NCI-H2227 (cell line): ENCODE results near the gene NUAK2.
A peak's percentile ranks its signal among the peaks of the same experiment; 100 is the strongest.

Source experiments
- DNase-seq: peaks from one replicate; lab custom pipeline; 2025; ENCODE audit not compliant: unreplicated experiment; lab: John Stamatoyannopoulos, UW

The NUAK2 gene

DNA sequence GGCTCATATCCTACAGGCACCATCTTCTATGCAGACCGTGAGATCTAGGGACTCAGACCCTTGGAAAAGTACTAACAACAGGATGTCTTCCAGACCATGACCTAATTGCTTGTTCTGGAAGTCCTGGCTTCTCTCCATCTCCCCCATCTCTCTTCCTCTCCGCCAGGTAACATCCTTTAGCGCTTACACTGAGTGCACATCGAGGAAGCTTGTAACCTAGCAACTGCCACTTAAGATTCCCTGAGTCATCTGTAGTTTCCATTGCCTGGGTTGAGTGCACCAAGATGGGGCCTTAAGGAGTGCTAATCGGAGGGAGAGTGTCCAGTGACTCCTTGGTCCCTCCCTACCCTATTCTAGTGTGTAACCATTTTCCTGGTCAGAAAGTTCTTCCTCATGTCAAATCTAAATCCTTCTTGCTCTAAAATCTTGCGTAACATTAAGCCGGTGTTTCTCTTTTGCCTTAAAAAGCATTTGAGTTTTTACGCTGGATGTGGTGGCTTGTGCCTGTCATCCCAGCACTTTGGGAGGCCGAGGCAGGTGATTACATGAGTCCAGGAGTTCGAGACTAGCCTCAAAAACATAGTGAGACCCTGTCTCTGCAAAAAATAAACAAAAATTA is 25.5 kb upstream of the NUAK2 start:
- peak; percentile 76 for DNase-seq

DNA sequence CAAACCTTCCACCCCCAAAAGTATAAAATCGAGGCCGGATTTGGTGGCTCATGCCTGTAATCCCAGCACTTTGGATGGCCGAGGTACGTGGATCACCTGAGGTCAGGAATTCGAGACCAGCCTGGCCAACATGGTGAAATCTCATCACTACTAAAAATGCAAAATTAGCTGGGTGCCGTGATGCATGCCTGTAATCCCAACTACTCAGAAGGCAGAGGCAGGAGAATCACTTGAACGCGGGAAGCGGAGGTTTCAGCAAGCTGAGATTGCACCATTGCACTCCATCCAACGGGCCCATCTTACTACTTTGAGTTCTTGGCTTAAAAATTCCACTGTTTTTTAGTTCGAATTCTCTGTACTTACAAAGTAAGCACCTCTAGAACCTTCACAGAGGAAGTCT is 24.2 kb upstream of the NUAK2 start:
- no peak for DNase-seq

DNA sequence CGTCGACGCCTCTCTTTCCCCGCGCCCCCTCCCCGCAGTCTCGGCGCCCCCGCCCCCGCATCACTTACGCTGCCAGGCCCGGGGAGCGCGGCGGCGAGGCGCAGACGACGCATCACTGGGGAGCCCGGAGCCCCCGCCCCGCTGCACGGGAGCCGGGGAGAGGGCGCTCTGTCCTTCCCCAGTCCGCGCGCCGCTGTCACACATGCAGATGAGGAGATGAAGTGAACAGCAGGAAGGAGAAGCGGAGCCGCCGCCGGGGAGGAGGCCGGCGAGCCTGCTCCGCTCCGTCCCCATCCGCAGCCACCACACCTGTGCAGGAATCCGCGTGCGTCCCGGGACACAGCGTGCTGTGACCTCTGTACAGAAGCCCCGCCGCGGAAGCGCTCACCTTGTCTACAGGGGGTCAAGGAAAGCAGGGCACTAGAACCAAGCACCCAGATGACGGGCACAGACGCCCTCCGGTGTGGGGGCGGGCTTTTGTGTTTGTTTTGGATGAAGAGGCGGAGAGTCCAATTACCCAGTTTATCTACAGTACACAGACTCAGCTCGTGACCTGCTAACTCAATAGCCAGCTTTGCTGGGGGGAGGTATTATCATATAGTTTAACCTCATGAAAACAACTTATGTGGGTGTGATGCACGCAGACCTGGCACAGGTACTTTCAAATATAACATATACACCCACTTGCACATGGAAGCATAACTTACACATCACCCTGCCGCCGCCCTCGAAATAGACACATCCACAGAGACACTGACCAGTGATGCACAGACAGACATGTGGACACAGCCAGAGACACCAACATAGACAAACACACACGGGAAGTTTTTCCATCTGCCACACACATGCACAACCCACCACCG is 22.8 kb upstream of the NUAK2 start:
- DNase-seq, result peak; percentile 69

DNA sequence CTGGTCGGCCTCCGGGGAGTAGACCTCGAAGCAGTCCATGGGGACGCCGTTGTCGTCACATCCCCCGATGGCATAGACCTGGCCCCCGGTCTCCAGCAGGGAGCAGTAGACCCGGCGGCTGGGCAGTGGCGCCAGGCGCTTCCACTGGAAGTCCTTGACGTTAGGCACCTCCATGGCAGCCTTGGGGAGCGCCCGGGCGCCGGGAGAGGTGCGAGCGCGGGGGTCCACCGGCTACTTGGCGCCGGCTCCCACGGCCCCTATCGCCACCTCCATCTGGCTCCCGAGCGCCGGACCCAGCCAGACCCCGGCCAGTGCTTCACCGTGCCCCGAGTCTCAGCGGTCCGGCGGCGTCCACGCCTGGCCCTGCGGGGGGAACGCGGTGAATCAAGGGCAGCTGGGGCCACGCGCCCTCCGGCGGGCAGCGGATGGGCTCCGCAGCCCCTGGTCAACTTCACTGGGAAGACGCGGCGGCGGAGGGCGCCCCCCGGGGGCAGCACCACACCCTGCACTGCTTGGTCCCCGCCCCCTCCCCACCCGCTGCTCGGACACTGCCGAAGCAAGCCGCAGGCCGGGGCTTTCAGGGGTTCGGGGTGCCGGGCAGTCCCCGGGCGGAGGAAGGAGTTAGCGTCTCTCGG is 22.0 kb upstream of the NUAK2 start:
- DNase-seq, result peak; percentile 82

DNA sequence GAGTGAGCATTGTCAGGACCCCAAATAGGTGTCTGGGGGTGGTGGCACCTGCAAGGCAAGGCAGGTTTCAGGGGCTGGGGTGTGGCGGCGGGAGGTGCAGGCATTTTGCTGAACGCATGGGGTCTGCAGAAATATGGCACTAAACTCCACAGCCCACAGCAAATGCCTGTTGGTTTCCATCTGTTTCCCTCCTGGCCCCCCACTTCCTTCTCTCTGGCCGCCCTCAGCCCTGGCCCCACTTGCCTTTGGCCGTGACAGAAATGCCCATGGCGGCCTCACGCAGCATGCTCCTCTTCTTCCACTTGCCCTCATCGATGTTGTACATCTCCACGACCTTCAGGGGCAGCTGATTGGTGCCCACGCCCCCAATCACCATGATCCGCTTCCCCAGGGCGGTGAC is 21.4 kb upstream of the NUAK2 start:
- no peak for DNase-seq

DNA sequence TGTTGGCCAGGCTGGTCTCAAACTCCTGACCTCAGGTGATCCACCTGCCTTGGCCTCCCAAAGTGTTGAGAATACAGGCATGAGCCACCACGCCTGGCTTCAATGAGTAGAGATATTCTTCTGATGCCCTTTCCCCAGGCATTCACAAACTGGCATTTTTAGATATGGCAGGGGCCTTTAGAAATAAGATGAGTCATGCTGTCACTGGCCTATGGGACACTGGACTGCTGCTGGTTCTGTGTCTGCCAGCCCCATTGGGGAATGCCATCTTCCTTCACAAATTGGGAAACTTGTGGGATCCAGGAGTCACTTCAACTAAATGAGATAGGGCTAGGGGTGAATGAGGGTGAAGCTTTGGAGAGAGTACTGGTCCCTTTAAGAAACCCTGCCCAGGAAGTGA is 19.1 kb upstream of the NUAK2 start:
- DNase-seq, result no peak

DNA sequence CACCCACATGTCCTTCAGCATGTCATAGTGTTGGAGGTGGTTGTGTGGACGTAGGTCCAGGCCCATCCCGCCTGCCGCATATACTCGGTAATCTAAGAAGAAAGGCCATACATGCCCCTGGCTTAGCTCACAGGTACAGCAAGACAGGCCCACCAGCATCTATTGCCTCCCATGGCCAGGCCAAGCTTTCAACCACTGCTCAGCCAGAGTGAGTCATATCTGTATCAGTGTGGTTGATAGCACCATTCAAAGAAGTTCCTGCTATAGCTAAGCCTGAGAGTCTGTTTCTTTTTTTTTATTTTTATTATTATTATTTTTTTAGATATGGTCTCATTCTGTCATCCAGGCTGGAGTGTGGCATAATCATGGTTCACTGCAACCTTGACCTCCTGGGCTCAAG is 18.2 kb upstream of the NUAK2 start:
- no peak for DNase-seq

DNA sequence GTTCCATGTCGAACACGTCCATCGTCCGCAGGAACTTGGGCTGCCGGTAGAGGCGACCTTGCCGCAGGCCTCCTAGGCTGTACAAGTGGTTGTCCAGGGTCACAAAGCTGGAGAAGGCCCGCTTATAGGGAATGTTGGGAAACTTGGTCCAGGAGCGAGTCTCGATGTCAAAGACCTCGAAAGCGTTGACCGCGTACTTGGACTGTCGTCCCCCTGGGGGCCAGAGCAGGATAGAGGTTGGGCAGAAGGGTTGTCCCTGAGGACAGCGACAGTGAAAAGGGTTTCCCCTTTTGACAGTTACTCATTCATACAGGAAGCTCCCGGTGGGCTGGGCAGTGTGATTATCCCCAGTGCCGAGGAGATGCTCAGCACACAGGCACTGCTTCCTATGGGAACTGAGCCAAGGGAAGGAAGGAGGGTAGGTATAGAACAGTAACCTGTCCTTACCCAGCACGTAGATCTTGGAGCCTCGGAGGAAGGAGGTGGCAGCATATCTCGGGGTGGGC is 17.7 kb upstream of the NUAK2 start:
- DNase-seq, result no peak

DNA sequence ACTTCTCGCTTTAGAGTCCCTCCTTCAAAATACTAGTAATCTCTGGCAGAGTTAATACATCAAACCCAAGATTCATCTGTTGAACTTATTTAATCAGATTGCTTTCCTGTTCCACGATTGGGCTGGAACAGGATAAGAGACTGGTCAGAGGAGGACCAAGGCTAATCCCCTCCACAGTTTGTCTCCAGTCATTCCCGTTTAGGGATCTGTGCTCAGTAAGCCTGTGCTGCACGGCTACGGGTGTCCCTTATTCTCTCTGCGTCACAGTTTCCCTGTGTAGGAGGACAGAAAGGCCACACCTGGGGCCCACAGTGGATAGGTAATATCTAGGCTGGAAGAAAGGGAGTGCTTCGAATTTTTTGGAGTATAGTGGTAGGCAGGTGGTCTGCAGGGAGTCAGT is 16.5 kb upstream of the NUAK2 start:
- no peak for DNase-seq

DNA sequence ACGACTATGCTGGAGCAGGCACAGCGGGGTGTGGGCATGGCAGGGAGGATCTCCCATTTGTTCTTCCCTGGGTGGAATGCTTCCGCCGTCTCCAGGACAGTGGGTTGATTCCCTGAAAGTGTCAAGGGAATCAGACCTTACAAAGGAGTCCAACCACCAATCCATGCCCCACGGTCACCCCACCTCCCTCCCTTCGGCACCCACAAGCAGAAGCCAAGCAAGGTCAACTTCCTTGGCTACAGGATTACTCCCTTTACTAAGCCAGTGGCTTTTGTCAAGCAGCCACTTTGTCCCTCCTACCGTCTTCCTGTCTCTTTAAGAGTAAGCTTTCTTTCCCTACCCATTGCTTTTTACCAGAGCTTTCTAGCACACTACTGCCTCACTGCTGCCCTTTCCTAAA is 15.9 kb upstream of the NUAK2 start:
- DNase-seq, result no peak

DNA sequence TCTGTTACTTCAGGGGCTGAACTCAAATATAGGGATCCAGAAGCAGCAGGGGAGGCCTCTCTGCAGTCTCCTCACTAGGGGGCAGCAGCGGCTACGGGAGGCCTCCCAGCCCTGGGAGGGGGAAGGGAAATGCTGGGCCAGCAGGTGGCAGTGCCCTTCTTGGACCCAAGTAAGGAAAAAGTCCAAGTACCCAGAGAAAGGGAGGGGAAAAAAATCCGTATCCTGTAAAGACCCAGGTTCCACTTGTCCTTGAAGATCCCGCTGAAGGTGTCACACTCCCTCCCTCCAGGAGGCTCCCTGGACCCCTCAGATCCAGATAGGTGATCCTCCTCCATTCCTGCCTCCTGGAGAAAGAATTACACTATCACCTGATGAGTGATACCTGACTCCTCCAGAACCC is 14.1 kb upstream of the NUAK2 start:
- peak; percentile 84 for DNase-seq

DNA sequence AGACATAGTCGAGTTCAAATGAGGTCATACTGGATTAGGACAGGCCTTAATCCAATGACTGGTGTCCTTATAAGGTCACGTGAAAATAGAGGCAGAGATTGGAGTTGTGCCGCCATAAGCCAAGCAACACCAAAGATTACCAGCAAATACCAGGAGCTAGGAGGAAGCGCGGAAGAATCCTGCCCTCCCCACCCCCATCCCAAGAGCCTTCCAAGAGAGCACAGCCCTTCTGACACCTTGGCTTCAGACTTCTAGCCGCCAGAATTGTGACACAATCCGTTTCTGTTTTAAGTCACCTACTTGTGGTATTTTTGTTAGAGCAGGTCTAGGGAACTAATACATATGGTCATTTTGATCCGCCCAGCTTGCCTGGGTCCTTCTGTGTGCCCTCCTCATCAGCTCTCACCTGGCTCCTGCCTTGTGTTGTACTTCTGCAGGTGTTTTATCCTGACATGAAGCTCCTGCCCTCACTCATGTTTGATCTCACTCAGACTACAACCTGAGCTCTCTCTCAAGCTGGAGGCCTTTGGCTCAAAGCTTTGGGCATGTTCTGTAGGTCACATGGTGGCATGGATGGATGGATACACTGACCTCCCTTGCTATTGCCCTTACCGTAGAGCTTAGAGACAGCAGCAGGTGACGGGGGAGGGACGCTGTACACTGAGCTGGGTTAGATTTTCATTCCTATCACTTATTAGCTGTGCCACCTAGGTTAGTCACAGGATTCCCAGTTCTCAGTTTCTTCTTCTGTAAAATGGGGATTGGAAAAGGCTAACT is 10.7 kb upstream of the NUAK2 start:
- DNase-seq, result no peak

DNA sequence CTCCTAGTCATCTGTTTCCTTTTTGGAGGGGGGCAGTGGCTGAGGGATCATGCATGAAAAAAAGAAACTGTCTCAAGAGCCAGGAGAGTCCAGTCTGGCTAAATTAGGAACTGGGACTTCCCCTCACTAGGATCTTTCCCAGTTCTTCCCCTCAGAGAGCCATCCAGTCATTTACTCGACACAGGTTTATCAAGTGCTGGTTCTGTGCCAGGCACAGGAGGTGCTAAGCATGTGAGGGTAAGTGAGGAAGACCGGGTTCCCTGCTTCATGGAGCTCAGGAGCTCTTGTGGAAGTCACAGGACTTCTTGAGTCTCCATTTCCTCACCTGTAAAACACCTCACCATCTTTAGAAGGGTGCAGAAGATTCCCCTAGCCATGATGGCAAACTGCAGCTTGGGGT is 8.6 kb upstream of the NUAK2 start:
- DNase-seq, result no peak

DNA sequence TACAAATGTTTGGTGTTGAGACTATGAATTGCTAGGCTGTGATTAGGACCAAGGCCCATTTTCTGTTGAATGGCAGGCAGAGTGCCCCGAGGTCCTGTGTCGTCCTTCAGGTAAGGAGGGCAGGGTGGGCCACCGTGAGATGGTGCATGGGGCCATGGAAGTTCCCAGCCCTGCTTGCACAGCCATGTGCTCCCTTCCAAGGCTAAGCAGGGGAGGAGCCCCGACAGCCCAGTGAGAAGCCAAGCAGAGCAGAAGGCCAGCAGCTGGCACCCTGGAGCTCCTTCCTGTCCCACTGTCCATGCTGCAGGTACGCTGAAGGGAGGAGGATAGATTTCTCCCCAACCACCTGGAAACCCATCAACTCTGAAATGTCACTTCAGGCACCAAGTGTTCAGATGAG is 8.2 kb upstream of the NUAK2 start:
- no peak for DNase-seq

DNA sequence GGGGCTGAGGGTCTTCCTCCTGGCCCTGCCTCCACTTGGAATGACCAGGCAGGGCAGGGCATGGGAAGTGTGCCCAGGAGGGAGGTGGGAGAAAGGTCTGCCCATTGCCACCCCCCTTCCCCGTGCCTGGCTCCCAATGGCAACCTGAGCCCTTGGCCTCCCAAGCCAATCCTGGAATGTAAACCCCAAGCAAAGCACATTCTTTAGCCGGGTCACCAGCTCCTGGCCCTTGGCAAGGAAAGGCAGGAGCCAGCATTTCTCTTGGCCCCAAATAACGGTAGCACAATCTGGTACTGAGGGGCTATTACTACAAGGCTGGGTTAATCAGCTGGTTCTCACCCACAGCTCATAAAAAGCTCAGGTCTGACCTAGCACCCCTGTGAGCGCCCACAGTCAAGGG is 6.9 kb upstream of the NUAK2 start:
- no peak for DNase-seq

DNA sequence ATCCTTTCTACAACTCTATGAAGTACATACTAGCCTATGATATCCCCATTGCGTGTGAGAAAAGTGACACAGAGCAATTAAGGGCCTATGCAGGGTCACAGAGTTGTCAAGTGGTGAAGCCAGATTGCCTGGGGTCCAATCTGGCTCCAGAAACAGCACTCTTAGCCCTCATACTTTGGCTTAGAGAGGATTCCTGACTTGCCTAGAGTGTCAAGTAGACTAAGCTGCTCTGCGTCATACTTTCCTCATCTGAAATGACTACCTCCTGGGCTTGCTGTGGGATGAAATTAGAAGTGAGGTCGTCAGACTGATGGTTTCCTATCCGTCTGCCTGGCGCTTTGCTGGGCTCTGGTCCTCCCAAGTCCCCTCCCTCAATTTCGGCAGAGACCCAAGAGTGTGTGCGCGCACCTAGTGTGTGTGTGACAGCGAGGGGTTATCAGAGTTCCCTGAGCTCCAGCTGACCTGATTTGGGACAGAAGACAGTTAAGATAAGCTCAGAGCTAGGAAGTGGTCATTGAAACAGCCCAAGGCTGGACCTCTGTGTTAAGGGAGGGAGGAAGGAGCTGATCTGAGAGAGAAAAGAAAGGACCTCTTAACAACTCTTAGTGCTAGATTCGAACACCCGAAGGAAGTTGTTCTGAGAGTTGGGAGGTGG is 5.4 kb upstream of the NUAK2 start:
- no peak for DNase-seq

DNA sequence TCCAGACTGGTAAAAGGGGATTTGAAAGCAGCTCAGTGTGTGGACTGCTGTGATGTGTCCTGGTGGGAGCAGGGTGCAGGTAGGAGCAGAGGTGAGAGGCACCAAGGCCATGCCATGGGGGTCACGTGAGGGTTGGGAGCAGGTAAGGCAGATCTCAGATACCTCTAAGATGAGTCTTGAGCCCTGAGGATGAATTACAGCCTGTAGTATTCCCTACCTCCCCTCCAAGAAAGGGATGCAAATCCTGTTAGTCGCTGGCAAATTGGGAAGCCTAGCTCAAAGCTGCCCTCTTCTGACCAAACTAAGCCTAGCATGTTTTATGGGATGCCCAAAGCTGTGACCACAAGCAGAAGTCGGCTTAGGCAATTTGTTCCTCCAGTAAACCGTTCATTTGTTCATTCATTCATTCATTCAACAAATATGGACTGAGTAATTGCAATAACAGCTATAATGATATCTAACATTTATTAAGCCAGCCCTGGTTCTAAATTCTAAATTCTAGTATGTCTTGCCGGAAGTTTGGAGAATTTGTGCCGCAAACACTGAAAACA is 3.9 kb upstream of the NUAK2 start:
- DNase-seq, result peak; percentile 76

DNA sequence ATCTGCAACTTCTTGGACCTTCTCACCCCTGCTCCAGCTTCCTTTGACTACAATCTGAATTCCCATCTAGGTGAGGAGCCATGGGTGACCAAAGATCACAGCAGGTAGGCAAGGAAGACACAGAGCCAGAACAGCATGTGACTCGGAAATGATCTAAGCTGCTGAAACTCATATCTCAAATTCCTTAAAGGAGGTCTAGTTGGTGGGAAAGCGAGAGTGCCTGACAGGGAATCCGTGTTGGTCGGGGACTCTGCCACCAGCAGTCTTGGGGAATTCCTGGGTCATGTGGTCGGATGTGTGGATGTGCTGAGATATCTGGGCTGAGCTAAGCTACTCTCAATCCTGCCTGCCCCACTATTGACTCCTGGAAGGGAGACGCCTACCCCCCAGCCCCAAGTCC is 3.2 kb upstream of the NUAK2 start:
- DNase-seq, result no peak

DNA sequence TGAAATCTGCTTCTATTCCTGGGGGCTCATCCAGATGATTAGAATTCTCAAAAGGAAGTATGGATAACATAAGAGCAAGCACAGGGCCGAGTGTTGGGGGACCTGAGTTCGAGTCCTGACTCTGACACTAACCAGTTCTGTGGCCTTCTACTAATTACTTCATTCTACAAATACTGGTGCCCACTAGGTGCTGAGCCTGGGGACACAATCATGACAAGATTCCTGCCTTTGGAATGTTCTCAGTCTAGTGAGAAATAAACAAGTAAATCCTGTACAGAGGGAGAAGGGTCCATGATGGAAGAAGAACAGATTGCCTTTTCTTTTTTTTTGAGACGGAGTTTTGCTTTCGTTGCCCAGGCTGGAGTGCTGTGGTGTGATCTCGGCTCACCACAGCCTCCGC is 2.2 kb upstream of the NUAK2 start:
- DNase-seq, result no peak

DNA sequence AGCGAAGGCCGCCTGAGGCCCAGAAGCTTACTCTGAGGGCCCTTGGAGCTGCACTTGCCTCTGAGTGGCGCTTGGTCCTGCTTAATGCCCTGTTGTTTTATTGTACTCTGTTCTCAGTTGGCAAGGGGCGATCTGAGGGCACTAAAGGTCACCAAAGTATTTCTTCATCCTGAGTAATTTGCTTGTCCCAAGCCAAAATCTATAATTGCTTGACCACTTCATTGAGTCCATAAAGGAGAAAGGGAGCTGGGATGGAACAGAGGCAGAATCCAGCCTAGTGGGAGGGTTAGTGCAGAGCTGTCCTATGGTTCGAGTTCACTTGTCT is 376 bp upstream of the NUAK2 start:
- no peak for DNase-seq
